Keratinocyte (primary cell): Measurements from ENCODE around the gene MICALL2. TPM values are rescaled to one million over a fixed set of nuclear protein-coding genes. Genes with fewer than 3 reads are reported as not detected.

Experiments used
- DNase-seq: peaks from one replicate; pipeline ENCODE4 v3.0.0-alpha.2; 2011; ENCODE audit warnings: low read depth, missing footprints, low spot score
- FAIRE-seq: peaks from 2 replicates; lab custom pipeline; 2011; peaks lifted over from hg19 to GRCh38; lab: Jason Lieb, UNC
- H2AFZ ChIP-seq: 2 replicates; pipeline ENCODE4 v1.6.0; 2012; ENCODE audit warnings: low read length, control low read depth, inconsistent platforms; ENCODE audit not compliant: control insufficient read depth
- H3K27ac ChIP-seq: 2 replicates; pipeline ENCODE4 v1.5.1; 2011; ENCODE audit warnings: low read length; ENCODE audit not compliant: control insufficient read depth, insufficient read depth
- H3K27me3 ChIP-seq: 3 replicates; pipeline ENCODE4 v1.6.0; 2011; ENCODE audit warnings: low read length; ENCODE audit not compliant: control insufficient read depth, insufficient read depth; ENCODE audit errors: extremely low read depth
- H3K36me3 ChIP-seq, 2 experiments: 2 replicates in 1 of 2; 3 replicates in 1 of 2; pipeline ENCODE4 v1.5.1; 2011; ENCODE audit warnings: low read length in 2 of 2, mild to moderate bottlenecking in 1 of 2; ENCODE audit not compliant: control insufficient read depth in 2 of 2, insufficient read depth in 2 of 2; ENCODE audit errors: extremely low read depth in 1 of 2
- H3K4me1 ChIP-seq: 3 replicates; pipeline ENCODE4 v1.5.1; 2011; ENCODE audit warnings: low read length; ENCODE audit not compliant: control insufficient read depth, insufficient read depth; ENCODE audit errors: extremely low read depth
- H3K4me2 ChIP-seq: 3 replicates; pipeline ENCODE4 v1.6.0; 2011; ENCODE audit warnings: low read depth, low read length; ENCODE audit not compliant: control insufficient read depth, insufficient read depth; ENCODE audit errors: extremely low read depth
- H3K4me3 ChIP-seq, 3 experiments: fragments of 200-600 bp in 1 of 3; sonication (generic) in 1 of 3; 2 replicates in 2 of 3; 3 replicates in 1 of 3; pipeline ENCODE4 v1.5.1; 2011 to 2016; ENCODE audit warnings: low read length in 3 of 3, mild to moderate bottlenecking in 3 of 3, control low read depth in 2 of 3, inconsistent platforms in 1 of 3, low read depth in 1 of 3, mixed read lengths in 1 of 3, mixed run types in 1 of 3, moderate library complexity in 1 of 3; ENCODE audit not compliant: control insufficient read depth in 2 of 3, insufficient read depth in 2 of 3; ENCODE audit errors: extremely low read depth in 1 of 3
- H3K79me2 ChIP-seq: 2 replicates; pipeline ENCODE4 v1.6.0; 2012; ENCODE audit warnings: low read length; ENCODE audit not compliant: control insufficient read depth, insufficient read depth
- H3K9ac ChIP-seq: 3 replicates; pipeline ENCODE4 v1.6.0; 2011; ENCODE audit warnings: low read length; ENCODE audit not compliant: control insufficient read depth, insufficient read depth; ENCODE audit errors: extremely low read depth
- H3K9me1 ChIP-seq: 3 replicates; pipeline ENCODE4 v1.6.0; 2011; ENCODE audit warnings: low read length; ENCODE audit not compliant: control insufficient read depth, insufficient read depth; ENCODE audit errors: extremely low read depth
- H3K9me3 ChIP-seq: 2 replicates; pipeline ENCODE4 v1.5.1; 2012; ENCODE audit warnings: low read depth, low read length; ENCODE audit not compliant: control insufficient read depth
- H4K20me1 ChIP-seq: 3 replicates; pipeline ENCODE4 v1.6.0; 2011; ENCODE audit warnings: low read length; ENCODE audit not compliant: control insufficient read depth, insufficient read depth; ENCODE audit errors: extremely low read depth
- CTCF ChIP-seq, 3 experiments: IDR thresholded peaks in 1 of 3; conservative IDR thresholded peaks in 1 of 3; optimal IDR thresholded peaks in 1 of 3; 2 replicates in 2 of 3; 3 replicates in 1 of 3; pipeline versions ENCODE3 to v1.5.1; 2011; ENCODE audit warnings: low read length in 3 of 3, mild to moderate bottlenecking in 3 of 3, moderate library complexity in 2 of 3, control low read depth in 1 of 3, inconsistent platforms in 1 of 3; ENCODE audit not compliant: insufficient read depth in 2 of 3; ENCODE audit errors: extremely low read depth in 1 of 3
- EZH2 ChIP-seq: IDR thresholded peaks from one replicate; pipeline ENCODE4 v1.6.1; 2012; ENCODE audit warnings: inconsistent platforms, mild to moderate bottlenecking, low read length, moderate library complexity
- dilution Hi-C: fragments of 300-500 bp; cut with MboI; formaldehyde crosslinking; loops from one replicate; pipeline ENCODE4 v1.7.0; 2020; ENCODE audit warnings: low sequenced_read_pairs; ENCODE audit not compliant: extremely low pct_ligation_motif_present
- polyA plus RNA-seq, 5 experiments: library from polyadenylated mRNA; depleted of rRNA in 3 of 5; stranded (reverse) in 3 of 5; stranded (forward) in 1 of 5; unstranded in 1 of 5; fragments of >200 nt; gene quantifications; 1 replicate in 1 of 5; 2 replicates in 3 of 5; 3 replicates in 1 of 5; pipeline versions ENCODE4 v1.2.1 to v1.2.3, GENCODE V29; 2011 to 2012; ENCODE audit warnings: missing spikeins in 2 of 5, low read depth in 1 of 5, low replicate concordance in 1 of 5

The MICALL2 gene
- polyA plus RNA-seq, 1 donor (not counting 4 experiments of a cell fraction or from before 2014, with no cell fraction given), result 10.4 TPM

- H3K27me3 ChIP-seq, result peaks cover 29% of the 10 kb centered on the region
- TF ChIP-seq CTCF (optimal IDR thresholded peaks at IDR 0.05 in 1 of 3, IDR thresholded peaks at IDR 0.05 in 1 of 3, conservative IDR thresholded peaks at IDR 0.05 in 1 of 3; ENCODE audit: extremely low read depth in 1 of 3, insufficient read depth in 2 of 3, low read length in 3 of 3) (no peak), EZH2 (no peak)
- peaks cover 3% of the 10 kb centered on the region for H3K4me1 ChIP-seq
- no peaks in the 10 kb centered on the region for H3K36me3 ChIP-seq
- no peaks in the 10 kb centered on the region for H3K9me3 ChIP-seq
- H3K9me1 ChIP-seq, result no peaks in the 10 kb centered on the region
- no peak overlapping the region for H2AFZ ChIP-seq
- H4K20me1 ChIP-seq, result peaks cover 1% of the 10 kb centered on the region
- H3K79me2 ChIP-seq, result no peaks in the 10 kb centered on the region
- H3K27ac ChIP-seq, result no peak overlapping the region
- no peak overlapping the region for H3K4me3 ChIP-seq
- no peak overlapping the region for H3K9ac ChIP-seq
- DNase-seq, result no peak
- dilution Hi-C loops, result no loop called here
- FAIRE-seq, result no peak
- H3K4me2 ChIP-seq, result no peak overlapping the region
Observed at GRCh38 chr7:1427064-1427657, 32.1 kb downstream of the MICALL2 start.

- DNase-seq, result no peak
- dilution Hi-C loops, result no loop called here
- no peak for TF ChIP-seq EZH2
- no peak for TF ChIP-seq CTCF (optimal IDR thresholded peaks at IDR 0.05 in 1 of 3, IDR thresholded peaks at IDR 0.05 in 1 of 3, conservative IDR thresholded peaks at IDR 0.05 in 1 of 3; ENCODE audit: extremely low read depth in 1 of 3, insufficient read depth in 2 of 3, low read length in 3 of 3)
- H3K9me1 ChIP-seq, result no peaks in the 10 kb centered on the region
- no peaks in the 10 kb centered on the region for H4K20me1 ChIP-seq
- peaks cover 3% of the 10 kb centered on the region for H3K4me1 ChIP-seq
- no peaks in the 10 kb centered on the region for H3K79me2 ChIP-seq
- peaks cover 33% of the 10 kb centered on the region for H3K27me3 ChIP-seq
- H3K4me2 ChIP-seq, result no peak overlapping the region
- H3K4me3 ChIP-seq, result no peak overlapping the region
- H3K36me3 ChIP-seq, result no peaks in the 10 kb centered on the region
- FAIRE-seq, result no peak
- no peak overlapping the region for H3K27ac ChIP-seq
- no peaks in the 10 kb centered on the region for H3K9me3 ChIP-seq
- H2AFZ ChIP-seq, result no peak overlapping the region
- H3K9ac ChIP-seq, result no peak overlapping the region
Observed at GRCh38 chr7:1426474-1426873, 32.8 kb downstream of the MICALL2 start.
